Measurements from ENCODE around the gene FKBP10. TPM values are rescaled to one million over a fixed set of nuclear protein-coding genes. Genes with fewer than 3 reads are reported as not detected.

FKBP10 gene
- total RNA-seq, 2 experiments from 2014 or later: not detected

DNA sequence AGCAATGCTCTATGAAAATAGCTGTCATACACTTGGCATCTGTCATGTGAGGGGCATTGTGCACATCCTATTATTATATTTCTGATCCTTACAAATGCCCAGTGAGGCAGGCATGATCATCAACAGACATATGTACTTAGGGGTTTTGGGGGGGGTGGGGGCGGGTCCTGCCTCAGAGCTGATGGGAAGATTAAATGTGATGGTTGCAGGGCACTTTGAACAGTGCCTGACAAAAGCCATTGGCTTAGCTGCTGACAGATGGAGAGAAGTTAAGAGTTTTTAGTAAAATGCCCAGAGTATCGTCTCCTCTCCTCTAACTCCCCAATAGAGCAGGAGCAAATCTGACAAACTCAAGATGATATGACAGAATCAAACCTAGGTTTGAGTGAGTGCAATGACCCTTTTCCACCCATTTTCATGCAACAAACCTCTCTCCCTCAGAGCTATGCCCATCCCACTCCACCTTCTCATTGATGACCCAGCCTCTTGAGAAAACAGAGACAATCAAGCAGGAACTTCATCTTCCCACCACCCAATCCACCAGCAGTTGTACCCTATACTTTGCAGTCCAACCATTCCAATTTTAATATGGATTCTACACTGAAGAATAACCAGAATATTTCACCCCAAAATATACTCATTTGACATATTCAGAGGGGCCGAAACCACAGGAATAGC is 47.6 kb downstream of the FKBP10 start:
- DNase-seq (no peak), ATAC-seq (ENCODE audit: poor library complexity) (no peak)
- Mint-ChIP-seq H3K4me1 (ENCODE audit: low read depth) (peaks cover 30% of the 10 kb centered on the region), H3K4me3 (peak overlapping the region; percentile 55), H3K36me3 (ENCODE audit: low read depth) (peaks cover 7% of the 10 kb centered on the region), H3K27me3 (no peaks in the 10 kb centered on the region), H3K9me3 (no peaks in the 10 kb centered on the region), H3K27ac (no peak overlapping the region)
- Histone ChIP-seq H3K27me3 (ENCODE audit: control insufficient read depth in 1 of 2, insufficient read depth in 2 of 2, low read length in 2 of 2) (no peaks in the 10 kb centered on the region), H3K4me3 (ENCODE audit: low read length) (no peak overlapping the region), H3K27ac (ENCODE audit: low read depth in 1 of 2, low read length in 2 of 2) (no peak overlapping the region), H3K9me3 (ENCODE audit: control insufficient read depth in 1 of 2, insufficient read depth in 1 of 2, low read length in 2 of 2) (no peaks in the 10 kb centered on the region), H3K4me1 (ENCODE audit: insufficient read depth, low read length) (peaks cover 49% of the 10 kb centered on the region), H3K36me3 (ENCODE audit: insufficient read depth, low read length) (no peaks in the 10 kb centered on the region)
- ChIA-PET POLR2A (no interaction called here), CTCF (interaction anchor here (0.6 kb wide), 1 partner anchor 1155 kb away, joined by 3 read pairs; no protein-coding TSS in a partner anchor)
- TF ChIP-seq, protein P1, sequence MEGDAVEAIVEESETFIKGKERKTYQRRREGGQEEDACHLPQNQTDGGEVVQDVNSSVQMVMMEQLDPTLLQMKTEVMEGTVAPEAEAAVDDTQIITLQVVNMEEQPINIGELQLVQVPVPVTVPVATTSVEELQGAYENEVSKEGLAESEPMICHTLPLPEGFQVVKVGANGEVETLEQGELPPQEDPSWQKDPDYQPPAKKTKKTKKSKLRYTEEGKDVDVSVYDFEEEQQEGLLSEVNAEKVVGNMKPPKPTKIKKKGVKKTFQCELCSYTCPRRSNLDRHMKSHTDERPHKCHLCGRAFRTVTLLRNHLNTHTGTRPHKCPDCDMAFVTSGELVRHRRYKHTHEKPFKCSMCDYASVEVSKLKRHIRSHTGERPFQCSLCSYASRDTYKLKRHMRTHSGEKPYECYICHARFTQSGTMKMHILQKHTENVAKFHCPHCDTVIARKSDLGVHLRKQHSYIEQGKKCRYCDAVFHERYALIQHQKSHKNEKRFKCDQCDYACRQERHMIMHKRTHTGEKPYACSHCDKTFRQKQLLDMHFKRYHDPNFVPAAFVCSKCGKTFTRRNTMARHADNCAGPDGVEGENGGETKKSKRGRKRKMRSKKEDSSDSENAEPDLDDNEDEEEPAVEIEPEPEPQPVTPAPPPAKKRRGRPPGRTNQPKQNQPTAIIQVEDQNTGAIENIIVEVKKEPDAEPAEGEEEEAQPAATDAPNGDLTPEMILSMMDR (IDR thresholded peaks at IDR 0.05): no peak
- intact Hi-C loops (cut with DNase I, micrococcal nuclease): no loop called here

DNA sequence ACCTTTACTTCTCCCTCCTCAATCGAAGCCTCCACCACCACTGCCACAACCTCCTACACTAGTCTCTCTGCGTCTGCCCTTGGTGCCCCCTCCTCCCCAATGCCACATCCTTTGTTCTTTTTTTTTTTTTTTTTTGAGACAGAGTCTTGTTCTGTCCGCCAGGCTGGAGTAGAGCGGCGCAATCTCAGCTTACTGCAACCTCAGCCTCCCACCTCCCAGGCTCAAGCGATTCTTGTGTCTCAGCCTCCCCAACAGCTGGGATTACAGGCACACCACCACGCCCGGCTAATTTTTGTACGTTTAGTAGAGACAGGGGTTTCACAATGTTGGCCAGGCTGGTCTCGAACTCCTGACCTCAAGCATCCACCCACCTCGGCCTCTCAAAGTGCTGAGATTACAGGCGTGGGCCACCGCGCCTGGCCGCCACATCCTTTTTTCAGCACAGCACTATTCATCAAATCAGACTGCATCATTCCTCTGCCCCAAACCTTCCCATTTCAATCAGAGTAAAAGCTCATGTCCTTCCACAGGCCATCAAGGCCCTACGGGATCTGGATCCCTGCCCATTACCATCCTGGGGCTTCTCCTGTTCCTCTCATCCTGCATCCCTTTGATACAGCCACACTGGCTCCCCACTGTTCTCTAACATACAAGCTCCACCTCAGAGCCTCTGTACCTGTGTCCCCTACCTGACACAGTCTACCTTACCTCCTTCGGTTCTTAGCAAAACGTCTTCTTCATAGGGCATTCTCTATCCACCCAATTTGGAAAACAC is 50.5 kb downstream of the FKBP10 start:
- peaks cover 48% of the 10 kb centered on the region for H3K4me1 ChIP-seq (ENCODE audit: insufficient read depth, low read length)
- H3K4me3 Mint-ChIP-seq: no peak overlapping the region
- H3K36me3 Mint-ChIP-seq (ENCODE audit: low read depth): peaks cover 12% of the 10 kb centered on the region
- H3K27ac Mint-ChIP-seq: no peak overlapping the region
- peaks cover 30% of the 10 kb centered on the region for H3K4me1 Mint-ChIP-seq (ENCODE audit: low read depth)
- intact Hi-C loops (cut with DNase I, micrococcal nuclease): no loop called here
- POLR2A ChIA-PET: interaction anchor here (1.4 to 3.8 kb wide), 4 partner anchors 52 to 174 kb away, joined by 5 to 20 read pairs (median 12); partner anchors contain the start of genes ACLY, EIF1 and P3H4
- no peaks in the 10 kb centered on the region for H3K27me3 ChIP-seq (ENCODE audit: control insufficient read depth in 1 of 2, insufficient read depth in 2 of 2, low read length in 2 of 2)
- no peak overlapping the region for H3K27ac ChIP-seq (ENCODE audit: low read depth in 1 of 2, low read length in 2 of 2)
- peaks cover 8% of the 10 kb centered on the region for H3K36me3 ChIP-seq (ENCODE audit: insufficient read depth, low read length)
- H3K4me3 ChIP-seq (ENCODE audit: low read length): peak overlapping the region; percentile 95
- H3K9me3 Mint-ChIP-seq: no peaks in the 10 kb centered on the region
- ATAC-seq (ENCODE audit: poor library complexity): peak; percentile 27
- H3K9me3 ChIP-seq (ENCODE audit: control insufficient read depth in 1 of 2, insufficient read depth in 1 of 2, low read length in 2 of 2): no peaks in the 10 kb centered on the region
- H3K27me3 Mint-ChIP-seq: no peaks in the 10 kb centered on the region
- TF ChIP-seq, protein P1 (IDR thresholded peaks at IDR 0.05): no peak
- CTCF ChIA-PET: interaction anchor here (3.0 kb wide), 1 partner anchor 52 kb away, joined by 15 read pairs; the partner anchor contains the start of gene P3H4
- DNase-seq: peak in 8 of 14 experiments; percentile 2 to 60 (median 22)

DNA sequence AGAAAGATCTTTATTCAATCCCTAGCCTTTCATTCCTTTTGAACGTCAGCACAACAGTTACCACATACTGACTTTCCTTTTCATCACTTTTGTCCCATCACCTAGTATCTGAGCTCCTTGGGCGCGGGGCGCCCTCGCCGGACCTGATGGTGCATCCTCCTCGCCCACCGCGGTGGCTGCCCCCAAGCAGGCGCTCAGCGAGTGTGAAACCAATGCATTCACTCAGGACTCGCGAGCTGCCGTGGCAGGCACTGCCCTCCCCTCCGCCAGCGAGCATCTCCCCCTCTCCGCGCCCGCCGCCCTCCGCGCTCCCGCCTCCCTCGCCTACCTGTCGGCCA is 51.7 kb downstream of the FKBP10 start:
- intact Hi-C loops (cut with DNase I, micrococcal nuclease): no loop called here
- POLR2A ChIA-PET: interaction anchor here (0.7 to 3.8 kb wide), 13 partner anchors 8 to 175 kb away, joined by 3 to 20 read pairs (median 5); partner anchors contain the start of genes ACLY, EIF1, NT5C3B and ODAD4
- CTCF ChIA-PET: interaction anchor here (1.0 to 3.0 kb wide), 3 partner anchors 53 to 202 kb away, joined by 3 to 15 read pairs (median 5); partner anchors contain the start of genes CNP and P3H4
- H3K27me3 Mint-ChIP-seq: no peaks in the 10 kb centered on the region
- H3K27ac ChIP-seq (ENCODE audit: low read depth in 1 of 2, low read length in 2 of 2): peak overlapping the region; percentile 79 to 87
- DNase-seq: no peak
- TF ChIP-seq, protein P1 (IDR thresholded peaks at IDR 0.05): no peak
- H3K9me3 ChIP-seq (ENCODE audit: control insufficient read depth in 1 of 2, insufficient read depth in 1 of 2, low read length in 2 of 2): no peaks in the 10 kb centered on the region
- H3K4me1 Mint-ChIP-seq (ENCODE audit: low read depth): peaks cover 26% of the 10 kb centered on the region
- H3K4me1 ChIP-seq (ENCODE audit: insufficient read depth, low read length): peaks cover 48% of the 10 kb centered on the region
- peak overlapping the region; percentile 95 for H3K4me3 ChIP-seq (ENCODE audit: low read length)
- no peak overlapping the region for H3K27ac Mint-ChIP-seq
- H3K9me3 Mint-ChIP-seq: no peaks in the 10 kb centered on the region
- H3K36me3 Mint-ChIP-seq (ENCODE audit: low read depth): peaks cover 24% of the 10 kb centered on the region
- no peak overlapping the region for H3K4me3 Mint-ChIP-seq
- no peaks in the 10 kb centered on the region for H3K27me3 ChIP-seq (ENCODE audit: control insufficient read depth in 1 of 2, insufficient read depth in 2 of 2, low read length in 2 of 2)
- peaks cover 12% of the 10 kb centered on the region for H3K36me3 ChIP-seq (ENCODE audit: insufficient read depth, low read length)
- ATAC-seq (ENCODE audit: poor library complexity): no peak
